H1 (cell line): Measurements from ENCODE around the gene COL11A2. TPM values are rescaled to one million over a fixed set of nuclear protein-coding genes. Genes with fewer than 3 reads are reported as not detected.

Experiments
- CHD7 ChIP-seq: fragments of 300-600 bp; sonication (generic); IDR thresholded peaks from 2 replicates; pipeline ENCODE4 v1.7.1; 2012; ENCODE audit warnings: low read length, moderate library complexity, mild to moderate bottlenecking, inconsistent platforms; ENCODE audit not compliant: insufficient replicate concordance
- CTBP2 ChIP-seq: IDR thresholded peaks from 2 replicates; pipeline ENCODE4 v1.7.0; 2011; ENCODE audit warnings: borderline replicate concordance, mild to moderate bottlenecking, moderate library complexity, mixed read lengths, low read length; ENCODE audit not compliant: insufficient read depth, insufficient read length
- E2F6 ChIP-seq: IDR thresholded peaks from 2 replicates; pipeline ENCODE4 v1.6.1; 2012; ENCODE audit warnings: inconsistent platforms
- FOSL1 ChIP-seq: IDR thresholded peaks from 2 replicates; pipeline ENCODE4 v1.6.1; 2011; ENCODE audit warnings: mild to moderate bottlenecking, low read depth, low read length, moderate library complexity; ENCODE audit not compliant: insufficient read depth
- MAFK ChIP-seq: IDR thresholded peaks from 2 replicates; pipeline ENCODE4 v1.6.1; 2012; ENCODE audit warnings: low read depth, mild to moderate bottlenecking, improper control_type of control experiment, low read length
- PHF8 ChIP-seq: fragments of 200-600 bp; sonication (generic); conservative IDR thresholded peaks from 2 replicates; pipeline ENCODE4 v1.7.1; 2012; ENCODE audit warnings: low read depth, mild to moderate bottlenecking, inconsistent platforms, low read length, moderate library complexity
- POU5F1 ChIP-seq: IDR thresholded peaks from 2 replicates; pipeline ENCODE4 v1.6.1; 2011; ENCODE audit warnings: low read depth, mild to moderate bottlenecking, low read length, moderate library complexity
- polyA plus RNA-seq, 7 experiments: library from polyadenylated mRNA; depleted of rRNA in 3 of 7; stranded (reverse) in 5 of 7; unstranded in 2 of 7; fragments of >200 nt in 5 of 7; fragments of 200-250 nt in 2 of 7; gene quantifications; 1 replicate in 5 of 7; 2 replicates in 1 of 7; 4 replicates in 1 of 7; pipeline versions ENCODE4 v1.2.1 to v1.2.3, GENCODE V29; 2011 to 2013; ENCODE audit warnings: missing spikeins in 2 of 7, mixed read lengths in 2 of 7
- total RNA-seq: library from RNA; stranded (reverse); fragmentation: NEBNext Ultra II Directional; extraction: Animal tissue kit (Norgen Biotek cat#: 25700); gene quantifications from 2 replicates; pipeline ENCODE4 v1.2.1, GENCODE V29; 2021

Gene COL11A2
- total and polyA plus RNA-seq, 2 of the 8 experiments (the other 6 are each of a cell fraction or from before 2014, with no cell fraction given): 2.8 to 3.8 TPM

GRCh38 chr6:33128318-33128717 is 63.9 kb downstream of the COL11A2 start (continued):
- no peak for TF ChIP-seq CHD7
- no peak for TF ChIP-seq E2F6
- TF ChIP-seq CTBP2: no peak
- TF ChIP-seq PHF8: no peak
- TF ChIP-seq POU5F1: no peak
- no peak for TF ChIP-seq MAFK
- no peak for TF ChIP-seq FOSL1
- TF ChIP-seq, all 59 proteins: peak for 0
